Measurements from ENCODE around the gene MZB1. TPM values are rescaled to one million over a fixed set of nuclear protein-coding genes. Genes with fewer than 3 reads are reported as not detected.

MZB1 gene
- total and polyA plus RNA-seq, 2 of the 13 experiments (the other 11 are each of a cell fraction or from before 2014, with no cell fraction given): 0.31 to 0.40 TPM

- TF ChIP-seq THAP9 (CRISPR knock-in tag; IDR thresholded peaks at IDR 0.05; ENCODE audit: borderline replicate concordance) (no peak), PCBP2 (optimal IDR thresholded peaks at IDR 0.05; ENCODE audit: low read depth, low read length, poor library complexity, severe bottlenecking) (no peak), CREBL2 (CRISPR knock-in tag; IDR thresholded peaks at IDR 0.05; ENCODE audit: borderline replicate concordance) (no peak), ZNF768 (CRISPR knock-in tag; IDR thresholded peaks at IDR 0.05) (no peak), DNMT3B (CRISPR knock-in tag; conservative IDR thresholded peaks at IDR 0.05) (no peak), MED13 (CRISPR knock-in tag; IDR thresholded peaks at IDR 0.05) (no peak), ZBTB37 (CRISPR knock-in tag; IDR thresholded peaks at IDR 0.05) (no peak), FLYWCH1 (CRISPR knock-in tag; IDR thresholded peaks at IDR 0.05) (no peak), ZNF101 (CRISPR knock-in tag; IDR thresholded peaks at IDR 0.05; ENCODE audit: borderline replicate concordance, low read depth) (no peak), DDIT3 (CRISPR knock-in tag; IDR thresholded peaks at IDR 0.05) (no peak), ZNF878 (CRISPR knock-in tag; IDR thresholded peaks at IDR 0.05) (no peak), PPARG (CRISPR knock-in tag; conservative IDR thresholded peaks at IDR 0.05) (no peak)
Observed at GRCh38 chr5:139401546-139401945, 11.8 kb upstream of the MZB1 start (continued).
